Activated naive CD8-positive, alpha-beta T cell treated with anti-CD3 and anti-CD28 coated beads, Interleukin-2, amount 10 ng/mL, durations not matched to agents 7 days and 5 days (primary cell): Measurements from ENCODE around the gene TMEM45A. TPM values are rescaled to one million over a fixed set of nuclear protein-coding genes. Genes with fewer than 3 reads are reported as not detected.
"Not testable (repeated sequence)": the region's sequence is repeated elsewhere in the genome, so short reads cannot be mapped to it uniquely, and the experiment has no call there.

ENCODE experiments used
- ATAC-seq: fragments of 150-1000 bp; cut with Tn5 transposase; one replicate; pipeline ENCODE4 v1.10.0; 2021; ENCODE audit warnings: low read depth, moderate library complexity
- POLR2A ChIA-PET: fragments of 350-600 bp; sonication (Branson Sonifier 250); formaldehyde crosslinking; loops from one replicate; lab custom pipeline; 2021; ENCODE audit warnings: antibody characterized with exemption; lab: Charles Lee
- DNase-seq: peaks from one replicate; pipeline ENCODE4 v3.0.0; 2021
- H3K27ac Mint-ChIP-seq: one replicate; pipeline ENCODE4 v1.8.0; 2022; ENCODE audit warnings: mild to moderate bottlenecking, mixed read lengths
- H3K27me3 Mint-ChIP-seq: one replicate; pipeline ENCODE4 v1.8.0; 2022; ENCODE audit warnings: mild to moderate bottlenecking, moderate library complexity, mixed read lengths
- H3K36me3 Mint-ChIP-seq: one replicate; pipeline ENCODE4 v1.8.0; 2021; ENCODE audit warnings: mild to moderate bottlenecking, mixed read lengths
- H3K4me1 Mint-ChIP-seq: one replicate; pipeline ENCODE4 v1.8.0; 2021; ENCODE audit warnings: mixed read lengths
- H3K4me3 Mint-ChIP-seq: one replicate; pipeline ENCODE4 v1.8.0; 2022; ENCODE audit warnings: mild to moderate bottlenecking, moderate library complexity, mixed read lengths
- H3K9me3 Mint-ChIP-seq: one replicate; pipeline ENCODE4 v1.8.0; 2021; ENCODE audit warnings: mixed read lengths
- total RNA-seq, 2 experiments: library from RNA; stranded (reverse); gene quantifications; one replicate each; pipeline ENCODE4 v1.2.3, GENCODE V29; 2021

The TMEM45A gene
- total RNA-seq, 2 experiments from 2014 or later: 0.20 to 0.78 TPM

- H3K36me3 Mint-ChIP-seq: no peaks in the 10 kb centered on the region
- H3K4me1 Mint-ChIP-seq: no peaks in the 10 kb centered on the region
- H3K9me3 Mint-ChIP-seq: no peaks in the 10 kb centered on the region
- no peak overlapping the region for H3K4me3 Mint-ChIP-seq
- POLR2A ChIA-PET: no interaction called here
- ATAC-seq: no peak
- no peak overlapping the region for H3K27ac Mint-ChIP-seq
- H3K27me3 Mint-ChIP-seq: peaks cover 9% of the 10 kb centered on the region
- no peak for DNase-seq
Measured at GRCh38 chr3:100577382-100578008, 85.1 kb downstream of the TMEM45A start.

GRCh38 chr3:100578646-100579045 lies 86.2 kb downstream of the TMEM45A start:
- no peak for DNase-seq
- Mint-ChIP-seq H3K4me1 (no peaks in the 10 kb centered on the region), H3K9me3 (no peaks in the 10 kb centered on the region), H3K27me3 (peaks cover 9% of the 10 kb centered on the region), H3K36me3 (no peaks in the 10 kb centered on the region), H3K4me3 (no peak overlapping the region), H3K27ac (no peak overlapping the region)
- POLR2A ChIA-PET: no interaction called here
- ATAC-seq: no peak

- Mint-ChIP-seq H3K27me3 (peaks cover 9% of the 10 kb centered on the region), H3K36me3 (no peaks in the 10 kb centered on the region), H3K9me3 (no peaks in the 10 kb centered on the region), H3K27ac (no peak overlapping the region), H3K4me1 (no peaks in the 10 kb centered on the region), H3K4me3 (no peak overlapping the region)
- ATAC-seq (no peak), DNase-seq (no peak)
- POLR2A ChIA-PET: no interaction called here
Measured at GRCh38 chr3:100580147-100580546, 87.7 kb downstream of the TMEM45A start.

- POLR2A ChIA-PET: no interaction called here
- no peaks in the 10 kb centered on the region for H3K36me3 Mint-ChIP-seq
- DNase-seq (no peak), ATAC-seq (no peak)
- H3K27ac Mint-ChIP-seq: no peak overlapping the region
- no peaks in the 10 kb centered on the region for H3K4me1 Mint-ChIP-seq
- H3K4me3 Mint-ChIP-seq: no peak overlapping the region
- no peaks in the 10 kb centered on the region for H3K9me3 Mint-ChIP-seq
- peaks cover 9% of the 10 kb centered on the region for H3K27me3 Mint-ChIP-seq
Measured at GRCh38 chr3:100581650-100582049, 89.2 kb downstream of the TMEM45A start.

- H3K27me3 Mint-ChIP-seq, H3K27ac Mint-ChIP-seq, POLR2A ChIA-PET, H3K36me3 Mint-ChIP-seq, ATAC-seq, H3K9me3 Mint-ChIP-seq, DNase-seq, H3K4me1 Mint-ChIP-seq, H3K4me3 Mint-ChIP-seq: not testable (repeated sequence)
Measured at GRCh38 chr3:100582157-100582556, 89.7 kb downstream of the TMEM45A start.

GRCh38 chr3:100584101-100584660 lies 91.8 kb downstream of the TMEM45A start:
- H3K27ac Mint-ChIP-seq: no peak overlapping the region
- H3K36me3 Mint-ChIP-seq: no peaks in the 10 kb centered on the region
- H3K9me3 Mint-ChIP-seq: no peaks in the 10 kb centered on the region
- DNase-seq (no peak), ATAC-seq (no peak)
- no peak overlapping the region for H3K4me3 Mint-ChIP-seq
- H3K27me3 Mint-ChIP-seq: peaks cover 6% of the 10 kb centered on the region
- POLR2A ChIA-PET: no interaction called here
- H3K4me1 Mint-ChIP-seq: no peaks in the 10 kb centered on the region

GRCh38 chr3:100586832-100587231 lies 94.4 kb downstream of the TMEM45A start:
- no peaks in the 10 kb centered on the region for H3K9me3 Mint-ChIP-seq
- no peak for ATAC-seq
- no peak overlapping the region for H3K27ac Mint-ChIP-seq
- no peaks in the 10 kb centered on the region for H3K27me3 Mint-ChIP-seq
- DNase-seq: no peak
- POLR2A ChIA-PET: no interaction called here
- H3K36me3 Mint-ChIP-seq: no peaks in the 10 kb centered on the region
- H3K4me3 Mint-ChIP-seq: no peak overlapping the region
- peaks cover 2% of the 10 kb centered on the region for H3K4me1 Mint-ChIP-seq

GRCh38 chr3:100588251-100588650 lies 95.8 kb downstream of the TMEM45A start:
- no peaks in the 10 kb centered on the region for H3K27me3 Mint-ChIP-seq
- DNase-seq (no peak), ATAC-seq (no peak)
- peaks cover 2% of the 10 kb centered on the region for H3K4me1 Mint-ChIP-seq
- no peak overlapping the region for H3K4me3 Mint-ChIP-seq
- POLR2A ChIA-PET: no interaction called here
- H3K9me3 Mint-ChIP-seq: no peaks in the 10 kb centered on the region
- no peaks in the 10 kb centered on the region for H3K36me3 Mint-ChIP-seq
- H3K27ac Mint-ChIP-seq: no peak overlapping the region

- POLR2A ChIA-PET: no interaction called here
- ATAC-seq (peak; percentile 82), DNase-seq (no peak)
- H3K27me3 Mint-ChIP-seq: no peaks in the 10 kb centered on the region
- peak overlapping the region; percentile 8 for H3K4me3 Mint-ChIP-seq
- H3K36me3 Mint-ChIP-seq: no peaks in the 10 kb centered on the region
- no peaks in the 10 kb centered on the region for H3K9me3 Mint-ChIP-seq
- H3K4me1 Mint-ChIP-seq: peaks cover 2% of the 10 kb centered on the region
- H3K27ac Mint-ChIP-seq: no peak overlapping the region
Measured at GRCh38 chr3:100590114-100590839, 97.9 kb downstream of the TMEM45A start.

GRCh38 chr3:100590840-100591147 lies 98.4 kb downstream of the TMEM45A start:
- POLR2A ChIA-PET: no interaction called here
- Mint-ChIP-seq H3K4me1 (peaks cover 5% of the 10 kb centered on the region), H3K9me3 (no peaks in the 10 kb centered on the region), H3K4me3 (no peak overlapping the region), H3K27me3 (no peaks in the 10 kb centered on the region), H3K36me3 (no peaks in the 10 kb centered on the region), H3K27ac (no peak overlapping the region)
- ATAC-seq (no peak), DNase-seq (no peak)

GRCh38 chr3:100591411-100591810 lies 99.0 kb downstream of the TMEM45A start:
- no peak overlapping the region for H3K4me3 Mint-ChIP-seq
- H3K27ac Mint-ChIP-seq: no peak overlapping the region
- H3K27me3 Mint-ChIP-seq: no peaks in the 10 kb centered on the region
- POLR2A ChIA-PET: no interaction called here
- H3K9me3 Mint-ChIP-seq: no peaks in the 10 kb centered on the region
- ATAC-seq (no peak), DNase-seq (no peak)
- H3K4me1 Mint-ChIP-seq: peaks cover 6% of the 10 kb centered on the region
- H3K36me3 Mint-ChIP-seq: no peaks in the 10 kb centered on the region

GRCh38 chr3:100600181-100601042 lies 108.0 kb downstream of the TMEM45A start:
- H3K27me3 Mint-ChIP-seq: peaks cover 12% of the 10 kb centered on the region
- H3K9me3 Mint-ChIP-seq: peaks cover 4% of the 10 kb centered on the region
- peak overlapping the region; percentile 2 for H3K4me3 Mint-ChIP-seq
- POLR2A ChIA-PET: interaction anchor here (0.6 kb wide), 1 partner anchor 213 kb away, joined by 3 read pairs; no protein-coding TSS in a partner anchor
- peak; percentile 57 for ATAC-seq
- DNase-seq: no peak
- peaks cover 27% of the 10 kb centered on the region for H3K4me1 Mint-ChIP-seq
- peaks cover 3% of the 10 kb centered on the region for H3K36me3 Mint-ChIP-seq
- peak overlapping the region; percentile 9 for H3K27ac Mint-ChIP-seq
